ENCODE measurements around the gene RBM38.
A peak's percentile ranks its signal among the peaks of the same experiment; 100 is the strongest.

Gene RBM38

DNA sequence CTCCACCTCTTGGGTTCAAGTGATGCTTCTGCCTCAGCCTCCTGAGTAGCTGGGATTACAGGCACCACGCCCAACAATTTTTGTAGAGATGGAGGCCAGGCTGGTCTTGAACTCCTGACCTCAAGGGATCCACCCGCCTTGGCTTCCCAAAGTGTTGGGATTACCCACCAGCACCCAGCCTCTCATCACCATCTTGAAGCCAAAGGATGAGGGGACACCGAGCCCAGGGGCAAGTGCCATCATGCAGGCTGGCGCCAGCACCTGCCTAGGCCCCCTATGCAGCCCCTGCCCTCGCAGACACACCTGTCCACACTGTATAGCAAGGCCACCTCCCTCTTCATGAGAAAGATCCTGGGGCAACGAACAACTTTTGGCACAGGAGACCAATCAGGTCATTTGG lies 5.3 kb upstream of the RBM38 start (continued):
- TF ChIP-seq ZNF24 (tag by site-specific recombination; IDR thresholded peaks at IDR 0.05), result no peak
- TF ChIP-seq TCF7L2 (IDR thresholded peaks at IDR 0.05; ENCODE audit: borderline replicate concordance, low read depth, low read length), result no peak
- no peak for TF ChIP-seq KLF8 (tag by site-specific recombination; IDR thresholded peaks at IDR 0.05)
- TF ChIP-seq, protein P1, sequence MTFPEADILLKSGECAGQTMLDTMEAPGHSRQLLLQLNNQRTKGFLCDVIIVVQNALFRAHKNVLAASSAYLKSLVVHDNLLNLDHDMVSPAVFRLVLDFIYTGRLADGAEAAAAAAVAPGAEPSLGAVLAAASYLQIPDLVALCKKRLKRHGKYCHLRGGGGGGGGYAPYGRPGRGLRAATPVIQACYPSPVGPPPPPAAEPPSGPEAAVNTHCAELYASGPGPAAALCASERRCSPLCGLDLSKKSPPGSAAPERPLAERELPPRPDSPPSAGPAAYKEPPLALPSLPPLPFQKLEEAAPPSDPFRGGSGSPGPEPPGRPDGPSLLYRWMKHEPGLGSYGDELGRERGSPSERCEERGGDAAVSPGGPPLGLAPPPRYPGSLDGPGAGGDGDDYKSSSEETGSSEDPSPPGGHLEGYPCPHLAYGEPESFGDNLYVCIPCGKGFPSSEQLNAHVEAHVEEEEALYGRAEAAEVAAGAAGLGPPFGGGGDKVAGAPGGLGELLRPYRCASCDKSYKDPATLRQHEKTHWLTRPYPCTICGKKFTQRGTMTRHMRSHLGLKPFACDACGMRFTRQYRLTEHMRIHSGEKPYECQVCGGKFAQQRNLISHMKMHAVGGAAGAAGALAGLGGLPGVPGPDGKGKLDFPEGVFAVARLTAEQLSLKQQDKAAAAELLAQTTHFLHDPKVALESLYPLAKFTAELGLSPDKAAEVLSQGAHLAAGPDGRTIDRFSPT (tag by site-specific recombination; IDR thresholded peaks at IDR 0.05), result no peak
- TF ChIP-seq, protein P2, sequence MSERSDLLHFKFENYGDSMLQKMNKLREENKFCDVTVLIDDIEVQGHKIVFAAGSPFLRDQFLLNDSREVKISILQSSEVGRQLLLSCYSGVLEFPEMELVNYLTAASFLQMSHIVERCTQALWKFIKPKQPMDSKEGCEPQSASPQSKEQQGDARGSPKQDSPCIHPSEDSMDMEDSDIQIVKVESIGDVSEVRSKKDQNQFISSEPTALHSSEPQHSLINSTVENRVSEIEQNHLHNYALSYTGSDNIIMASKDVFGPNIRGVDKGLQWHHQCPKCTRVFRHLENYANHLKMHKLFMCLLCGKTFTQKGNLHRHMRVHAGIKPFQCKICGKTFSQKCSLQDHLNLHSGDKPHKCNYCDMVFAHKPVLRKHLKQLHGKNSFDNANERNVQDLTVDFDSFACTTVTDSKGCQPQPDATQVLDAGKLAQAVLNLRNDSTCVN (tag by site-specific recombination; optimal IDR thresholded peaks at IDR 0.05), result no peak
- TF ChIP-seq ZNF521 (tag by site-specific recombination; IDR thresholded peaks at IDR 0.05), result no peak
- TF ChIP-seq PRDM1 (tag by site-specific recombination; IDR thresholded peaks at IDR 0.05), result no peak
- no peak for TF ChIP-seq ZNF354C (tag by site-specific recombination; IDR thresholded peaks at IDR 0.05; ENCODE audit: borderline replicate concordance, low read depth)

DNA sequence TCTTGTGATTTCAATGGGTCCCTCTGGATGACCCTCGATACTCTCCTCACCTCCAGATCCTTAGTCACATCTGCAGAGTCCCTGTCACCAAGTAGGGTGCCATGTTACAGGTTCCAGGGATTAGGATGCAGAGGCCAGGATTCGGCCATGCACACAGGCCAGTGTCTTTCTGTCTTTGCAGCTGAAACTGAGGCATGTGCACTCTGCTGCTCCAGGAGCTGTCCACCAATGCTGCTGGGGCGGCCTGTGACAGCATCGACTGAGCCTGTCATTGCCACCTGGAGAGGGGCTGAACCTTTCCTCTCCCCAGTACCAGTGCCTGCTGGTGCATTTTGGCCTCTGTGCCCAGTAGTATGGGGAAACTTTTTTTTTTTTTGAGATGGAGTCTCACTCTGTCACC lies 4.4 kb upstream of the RBM38 start:
- Histone ChIP-seq H3K4me1 (ENCODE audit: control insufficient read depth, insufficient read depth, low read length) (no peaks in the 10 kb centered on the region; the same call in 1 of the 2 replicates), H3K36me3 (ENCODE audit: control insufficient read depth in 2 of 2, insufficient read depth in 1 of 2, low read length in 2 of 2) (peaks cover 0 to 12% of the 10 kb centered on the region in 2 experiments; a peak in 1 of 3 replicates), H3K27ac (ENCODE audit: extremely low read depth, low read depth, low read length) (no peak overlapping the region), H3K4me3 (ENCODE audit: low read depth, low read length) (no peak overlapping the region), H3K9me3 (ENCODE audit: control insufficient read depth, insufficient read depth, low read depth, low read length) (no peaks in the 10 kb centered on the region)
- no peak for TF ChIP-seq WT1 (tag by site-specific recombination; IDR thresholded peaks at IDR 0.05)
- no peak for TF ChIP-seq ZNF768 (tag by site-specific recombination; IDR thresholded peaks at IDR 0.05)
- no peak for TF ChIP-seq ZNF311 (tag by site-specific recombination; IDR thresholded peaks at IDR 0.05; ENCODE audit: borderline replicate concordance)
- no peak for TF ChIP-seq OVOL3 (tag by site-specific recombination; IDR thresholded peaks at IDR 0.05)
- TF ChIP-seq, protein P3, sequence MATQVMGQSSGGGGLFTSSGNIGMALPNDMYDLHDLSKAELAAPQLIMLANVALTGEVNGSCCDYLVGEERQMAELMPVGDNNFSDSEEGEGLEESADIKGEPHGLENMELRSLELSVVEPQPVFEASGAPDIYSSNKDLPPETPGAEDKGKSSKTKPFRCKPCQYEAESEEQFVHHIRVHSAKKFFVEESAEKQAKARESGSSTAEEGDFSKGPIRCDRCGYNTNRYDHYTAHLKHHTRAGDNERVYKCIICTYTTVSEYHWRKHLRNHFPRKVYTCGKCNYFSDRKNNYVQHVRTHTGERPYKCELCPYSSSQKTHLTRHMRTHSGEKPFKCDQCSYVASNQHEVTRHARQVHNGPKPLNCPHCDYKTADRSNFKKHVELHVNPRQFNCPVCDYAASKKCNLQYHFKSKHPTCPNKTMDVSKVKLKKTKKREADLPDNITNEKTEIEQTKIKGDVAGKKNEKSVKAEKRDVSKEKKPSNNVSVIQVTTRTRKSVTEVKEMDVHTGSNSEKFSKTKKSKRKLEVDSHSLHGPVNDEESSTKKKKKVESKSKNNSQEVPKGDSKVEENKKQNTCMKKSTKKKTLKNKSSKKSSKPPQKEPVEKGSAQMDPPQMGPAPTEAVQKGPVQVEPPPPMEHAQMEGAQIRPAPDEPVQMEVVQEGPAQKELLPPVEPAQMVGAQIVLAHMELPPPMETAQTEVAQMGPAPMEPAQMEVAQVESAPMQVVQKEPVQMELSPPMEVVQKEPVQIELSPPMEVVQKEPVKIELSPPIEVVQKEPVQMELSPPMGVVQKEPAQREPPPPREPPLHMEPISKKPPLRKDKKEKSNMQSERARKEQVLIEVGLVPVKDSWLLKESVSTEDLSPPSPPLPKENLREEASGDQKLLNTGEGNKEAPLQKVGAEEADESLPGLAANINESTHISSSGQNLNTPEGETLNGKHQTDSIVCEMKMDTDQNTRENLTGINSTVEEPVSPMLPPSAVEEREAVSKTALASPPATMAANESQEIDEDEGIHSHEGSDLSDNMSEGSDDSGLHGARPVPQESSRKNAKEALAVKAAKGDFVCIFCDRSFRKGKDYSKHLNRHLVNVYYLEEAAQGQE (tag by site-specific recombination; IDR thresholded peaks at IDR 0.05), result 0 out of 2 replicates have a peak, but pooled peaks have one; percentile 24
- peak; percentile 26; the same call in 1 of the 2 replicates for TF ChIP-seq ZNF585B (tag by site-specific recombination; IDR thresholded peaks at IDR 0.05)
- POLR2A ChIA-PET, result no interaction called here
- CTCF ChIA-PET, result interaction anchor here (2.1 kb wide), 1 partner anchor 106 kb away, joined by 6 read pairs; no protein-coding TSS in a partner anchor

DNA sequence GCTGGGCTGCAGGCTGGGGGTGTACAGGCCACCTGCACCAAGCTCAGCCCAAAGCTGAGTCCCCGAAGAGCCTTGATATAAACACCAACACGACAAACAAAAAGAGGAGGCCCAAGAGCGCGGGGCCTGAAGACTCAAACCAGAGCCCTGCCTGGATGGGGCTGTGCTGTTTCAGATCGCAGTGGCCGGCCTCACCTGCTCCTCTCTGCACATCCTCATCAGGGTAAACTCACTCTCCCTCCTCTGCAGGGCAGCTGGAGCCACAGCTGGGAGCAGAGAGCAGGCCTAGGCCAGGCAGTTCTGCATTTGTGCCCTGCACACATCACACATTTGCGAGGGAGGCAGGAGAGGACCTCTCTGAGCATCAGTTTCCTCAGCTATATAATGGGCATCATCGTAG lies 3.7 kb upstream of the RBM38 start:
- ChIA-PET POLR2A (interaction anchor here (0.8 to 1.2 kb wide), 2 partner anchors 68 to 105 kb away, joined by 3 read pairs; no protein-coding TSS in a partner anchor), CTCF (interaction anchor here (0.8 to 2.4 kb wide), 4 partner anchors 8 to 109 kb away, joined by 3 to 7 read pairs (median 5); no protein-coding TSS in a partner anchor)
- H3K4me3 ChIP-seq (ENCODE audit: low read depth, low read length), result no peak overlapping the region
- no peaks in the 10 kb centered on the region; the same call in 1 of the 2 replicates for H3K4me1 ChIP-seq (ENCODE audit: control insufficient read depth, insufficient read depth, low read length)
- H3K27ac ChIP-seq (ENCODE audit: extremely low read depth, low read depth, low read length), result no peak overlapping the region
- peaks cover 0 to 13% of the 10 kb centered on the region in 2 experiments; a peak in 1 of 3 replicates for H3K36me3 ChIP-seq (ENCODE audit: control insufficient read depth in 2 of 2, insufficient read depth in 1 of 2, low read length in 2 of 2)
- H3K9me3 ChIP-seq (ENCODE audit: control insufficient read depth, insufficient read depth, low read depth, low read length), result no peaks in the 10 kb centered on the region
- TF ChIP-seq ZNF248 (tag by site-specific recombination; IDR thresholded peaks at IDR 0.05) (no peak), ZNF221 (tag by site-specific recombination; IDR thresholded peaks at IDR 0.05; ENCODE audit: borderline replicate concordance) (no peak), ZNF837 (tag by site-specific recombination; IDR thresholded peaks at IDR 0.05) (no peak), ZNF416 (tag by site-specific recombination; IDR thresholded peaks at IDR 0.05) (no peak), ZNF561 (tag by site-specific recombination; IDR thresholded peaks at IDR 0.05; ENCODE audit: borderline replicate concordance) (no peak), ZNF174 (tag by site-specific recombination; IDR thresholded peaks at IDR 0.05) (no peak), ZFHX2 (tag by site-specific recombination; conservative IDR thresholded peaks at IDR 0.05) (no peak), ZNF121 (tag by site-specific recombination; IDR thresholded peaks at IDR 0.05) (no peak)
- TF ChIP-seq, protein P4, sequence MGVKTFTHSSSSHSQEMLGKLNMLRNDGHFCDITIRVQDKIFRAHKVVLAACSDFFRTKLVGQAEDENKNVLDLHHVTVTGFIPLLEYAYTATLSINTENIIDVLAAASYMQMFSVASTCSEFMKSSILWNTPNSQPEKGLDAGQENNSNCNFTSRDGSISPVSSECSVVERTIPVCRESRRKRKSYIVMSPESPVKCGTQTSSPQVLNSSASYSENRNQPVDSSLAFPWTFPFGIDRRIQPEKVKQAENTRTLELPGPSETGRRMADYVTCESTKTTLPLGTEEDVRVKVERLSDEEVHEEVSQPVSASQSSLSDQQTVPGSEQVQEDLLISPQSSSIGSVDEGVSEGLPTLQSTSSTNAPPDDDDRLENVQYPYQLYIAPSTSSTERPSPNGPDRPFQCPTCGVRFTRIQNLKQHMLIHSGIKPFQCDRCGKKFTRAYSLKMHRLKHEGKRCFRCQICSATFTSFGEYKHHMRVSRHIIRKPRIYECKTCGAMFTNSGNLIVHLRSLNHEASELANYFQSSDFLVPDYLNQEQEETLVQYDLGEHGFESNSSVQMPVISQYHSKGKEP (tag by site-specific recombination; IDR thresholded peaks at IDR 0.05), result no peak
- TF ChIP-seq, protein P5, sequence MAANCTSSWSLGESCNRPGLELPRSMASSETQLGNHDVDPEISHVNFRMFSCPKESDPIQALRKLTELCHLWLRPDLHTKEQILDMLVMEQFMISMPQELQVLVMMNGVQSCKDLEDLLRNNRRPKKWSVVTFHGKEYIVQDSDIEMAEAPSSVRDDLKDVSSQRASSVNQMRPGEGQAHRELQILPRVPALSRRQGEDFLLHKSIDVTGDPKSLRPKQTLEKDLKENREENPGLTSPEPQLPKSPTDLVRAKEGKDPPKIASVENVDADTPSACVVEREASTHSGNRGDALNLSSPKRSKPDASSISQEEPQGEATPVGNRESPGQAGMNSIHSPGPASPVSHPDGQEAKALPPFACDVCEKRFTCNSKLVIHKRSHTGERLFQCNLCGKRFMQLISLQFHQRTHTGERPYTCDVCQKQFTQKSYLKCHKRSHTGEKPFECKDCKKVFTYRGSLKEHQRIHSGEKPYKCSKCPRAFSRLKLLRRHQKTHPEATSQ (tag by site-specific recombination; IDR thresholded peaks at IDR 0.05), result no peak
